Measurements from ENCODE around the gene ARHGEF10L.

Gene ARHGEF10L

GRCh38 chr1:17696417-17697301, 157.2 kb downstream of the ARHGEF10L start:
- H3F3A ChIP-seq (ENCODE audit: insufficient read depth) = no peaks in the 10 kb centered on the region
- no peak overlapping the region for H3K4me2 ChIP-seq (ENCODE audit: low read depth, low read length, poor library complexity, severe bottlenecking)
- H3K27me3 ChIP-seq (ENCODE audit: low read length) = no peaks in the 10 kb centered on the region
- H3K27ac ChIP-seq (ENCODE audit: low read depth, low read length) = no peak overlapping the region
- no peak overlapping the region for H2AFZ ChIP-seq (ENCODE audit: low read depth, low read length, severe bottlenecking)
- H3K79me2 ChIP-seq (ENCODE audit: insufficient read depth, low read length) = no peaks in the 10 kb centered on the region
- no peaks in the 10 kb centered on the region for H3K9me3 ChIP-seq (ENCODE audit: insufficient read depth, low read length)
- no peaks in the 10 kb centered on the region for H4K20me1 ChIP-seq (ENCODE audit: low read depth, low read length)
- TF ChIP-seq CTCF (IDR thresholded peaks at IDR 0.05; ENCODE audit: insufficient read depth, low read length, poor library complexity, severe bottlenecking) (no peak), EZH2phosphoT487 (conservative IDR thresholded peaks at IDR 0.05; ENCODE audit: low read length) (no peak)
- H3K36me3 ChIP-seq (ENCODE audit: low read length) = no peaks in the 10 kb centered on the region
- H3K4me3 ChIP-seq (ENCODE audit: insufficient read depth, low read length, poor library complexity, severe bottlenecking) = no peak overlapping the region
- no peak overlapping the region for H3K9ac ChIP-seq (ENCODE audit: low read length)
- no peaks in the 10 kb centered on the region for H3K9me2 ChIP-seq (replicated peaks; ENCODE audit: insufficient read depth, low read length)

GRCh38 chr1:17697458-17697857, 158.0 kb downstream of the ARHGEF10L start:
- H3K9me2 ChIP-seq (replicated peaks; ENCODE audit: insufficient read depth, low read length) = no peaks in the 10 kb centered on the region
- no peak overlapping the region for H3K27ac ChIP-seq (ENCODE audit: low read depth, low read length)
- H3F3A ChIP-seq (ENCODE audit: insufficient read depth) = no peaks in the 10 kb centered on the region
- H3K9me3 ChIP-seq (ENCODE audit: insufficient read depth, low read length) = no peaks in the 10 kb centered on the region
- no peak overlapping the region for H3K4me2 ChIP-seq (ENCODE audit: low read depth, low read length, poor library complexity, severe bottlenecking)
- H3K27me3 ChIP-seq (ENCODE audit: low read length) = no peaks in the 10 kb centered on the region
- no peak for TF ChIP-seq CTCF (IDR thresholded peaks at IDR 0.05; ENCODE audit: insufficient read depth, low read length, poor library complexity, severe bottlenecking)
- TF ChIP-seq EZH2phosphoT487 (conservative IDR thresholded peaks at IDR 0.05; ENCODE audit: low read length) = no peak
- no peaks in the 10 kb centered on the region for H3K79me2 ChIP-seq (ENCODE audit: insufficient read depth, low read length)
- no peaks in the 10 kb centered on the region for H4K20me1 ChIP-seq (ENCODE audit: low read depth, low read length)
- H2AFZ ChIP-seq (ENCODE audit: low read depth, low read length, severe bottlenecking) = no peak overlapping the region
- no peak overlapping the region for H3K4me3 ChIP-seq (ENCODE audit: insufficient read depth, low read length, poor library complexity, severe bottlenecking)
- H3K9ac ChIP-seq (ENCODE audit: low read length) = no peak overlapping the region
- no peaks in the 10 kb centered on the region for H3K36me3 ChIP-seq (ENCODE audit: low read length)

- H3K79me2 ChIP-seq (ENCODE audit: insufficient read depth, low read length) = no peaks in the 10 kb centered on the region
- no peaks in the 10 kb centered on the region for H3F3A ChIP-seq (ENCODE audit: insufficient read depth)
- H3K36me3 ChIP-seq (ENCODE audit: low read length) = no peaks in the 10 kb centered on the region
- TF ChIP-seq CTCF (IDR thresholded peaks at IDR 0.05; ENCODE audit: insufficient read depth, low read length, poor library complexity, severe bottlenecking) = no peak
- TF ChIP-seq EZH2phosphoT487 (conservative IDR thresholded peaks at IDR 0.05; ENCODE audit: low read length) = no peak
- H3K4me3 ChIP-seq (ENCODE audit: insufficient read depth, low read length, poor library complexity, severe bottlenecking) = no peak overlapping the region
- no peak overlapping the region for H3K27ac ChIP-seq (ENCODE audit: low read depth, low read length)
- H3K27me3 ChIP-seq (ENCODE audit: low read length) = no peaks in the 10 kb centered on the region
- H3K9ac ChIP-seq (ENCODE audit: low read length) = no peak overlapping the region
- no peak overlapping the region for H2AFZ ChIP-seq (ENCODE audit: low read depth, low read length, severe bottlenecking)
- no peaks in the 10 kb centered on the region for H3K9me2 ChIP-seq (replicated peaks; ENCODE audit: insufficient read depth, low read length)
- H3K4me2 ChIP-seq (ENCODE audit: low read depth, low read length, poor library complexity, severe bottlenecking) = no peak overlapping the region
- H4K20me1 ChIP-seq (ENCODE audit: low read depth, low read length) = no peaks in the 10 kb centered on the region
- no peaks in the 10 kb centered on the region for H3K9me3 ChIP-seq (ENCODE audit: insufficient read depth, low read length)
Observed at GRCh38 chr1:17699581-17699980, 160.1 kb downstream of the ARHGEF10L start.
